Kasumi-1 (cell line): ENCODE results near the gene OR51T1.

ENCODE experiments used
- DNase-seq, 2 experiments: peaks; one replicate each; lab custom pipeline; 2025; lab: John Stamatoyannopoulos, UW

OR51T1 gene

DNA sequence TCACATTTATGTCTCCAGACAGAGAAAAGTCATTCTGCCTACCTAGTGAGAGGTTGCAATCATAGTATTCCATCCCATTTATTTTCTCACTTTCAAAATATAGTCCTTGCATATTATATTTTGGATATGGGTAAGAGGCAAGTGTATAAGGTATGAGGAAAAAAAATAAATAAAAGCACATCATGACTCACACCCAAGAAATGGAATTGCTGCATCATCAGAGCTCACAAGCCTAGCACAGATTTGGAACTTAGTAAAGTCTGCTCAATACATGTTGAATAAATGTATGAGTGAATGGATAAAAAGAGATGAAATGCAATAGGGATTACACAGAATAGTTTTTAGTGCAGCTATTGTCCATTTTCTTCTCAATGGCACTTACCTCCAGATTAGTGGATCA is 44.9 kb downstream of the OR51T1 start:
- no peak for DNase-seq
